Activated CD8-positive, alpha-beta memory T cell treated with anti-CD3 and anti-CD28 coated beads, Interleukin-2, amount 10 ng/mL, durations not matched to agents 7 days and 5 days (primary cell): ENCODE results near the gene RGS17. TPM values are rescaled to one million over a fixed set of nuclear protein-coding genes. Genes with fewer than 3 reads are reported as not detected.
"Not testable (repeated sequence)": the region's sequence is repeated elsewhere in the genome, so short reads cannot be mapped to it uniquely, and the experiment has no call there.

Source experiments
- ATAC-seq: fragments of 150-1000 bp; cut with Tn5 transposase; one replicate; pipeline ENCODE4 v1.10.0; 2021; ENCODE audit warnings: moderate library complexity
- CTCF ChIA-PET: fragments of 350-600 bp; sonication (Branson Sonifier 250); formaldehyde crosslinking; loops from one replicate; lab custom pipeline; 2021; ENCODE audit warnings: antibody characterized with exemption; lab: Charles Lee
- DNase-seq: peaks from one replicate; pipeline ENCODE4 v3.0.0-alpha.2; 2020
- H3K27ac Mint-ChIP-seq: one replicate; pipeline ENCODE4 v1.8.0; 2021; ENCODE audit warnings: mild to moderate bottlenecking, mixed read lengths
- H3K27me3 Mint-ChIP-seq: one replicate; pipeline ENCODE4 v1.8.0; 2021; ENCODE audit warnings: mixed read lengths
- H3K36me3 Mint-ChIP-seq: one replicate; pipeline ENCODE4 v1.8.0; 2021; ENCODE audit warnings: mild to moderate bottlenecking, mixed read lengths
- H3K4me1 Mint-ChIP-seq: one replicate; pipeline ENCODE4 v1.8.0; 2021; ENCODE audit warnings: mixed read lengths
- H3K4me3 Mint-ChIP-seq: one replicate; pipeline ENCODE4 v1.8.0; 2021; ENCODE audit warnings: mild to moderate bottlenecking, moderate library complexity, mixed read lengths
- H3K9me3 Mint-ChIP-seq: one replicate; pipeline ENCODE4 v1.8.0; 2022; ENCODE audit warnings: low read depth, mixed read lengths
- total RNA-seq, 2 experiments: library from RNA; stranded (reverse); gene quantifications; one replicate each; pipeline ENCODE4 v1.2.3, GENCODE V29; 2021

The RGS17 gene
- total RNA-seq, 2 experiments from 2014 or later: not detected

DNA sequence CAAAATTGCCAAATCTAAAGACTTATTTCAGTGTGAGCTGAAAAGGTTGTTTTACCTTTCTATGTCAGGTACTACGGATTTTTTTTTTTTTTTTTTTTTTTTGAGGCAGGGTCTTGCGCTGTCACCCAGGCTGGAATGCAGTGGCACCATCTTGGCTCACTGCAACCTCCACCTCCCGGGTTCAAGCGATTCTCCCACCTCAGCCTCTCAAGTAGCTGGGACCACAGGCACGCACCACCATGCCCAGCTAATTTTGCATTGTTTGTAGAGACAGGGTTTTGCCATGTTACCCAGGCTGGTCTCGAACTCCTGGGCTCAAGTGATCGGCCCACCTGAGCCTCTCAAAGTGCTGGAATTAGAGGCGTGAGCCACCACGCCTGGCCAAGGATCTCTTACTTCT is 130.3 kb downstream of the RGS17 start:
- not testable (repeated sequence) for H3K27me3 Mint-ChIP-seq, H3K9me3 Mint-ChIP-seq, DNase-seq, ATAC-seq
- H3K4me3 Mint-ChIP-seq: peak overlapping the region; percentile 93
- peak overlapping the region; percentile 94 for H3K27ac Mint-ChIP-seq
- H3K36me3 Mint-ChIP-seq: peaks cover 43% of the 10 kb centered on the region
- CTCF ChIA-PET: interaction anchor here (0.6 to 1.2 kb wide), 2 partner anchors 10 to 309 kb away, joined by 3 to 4 read pairs; no protein-coding TSS in a partner anchor
- H3K4me1 Mint-ChIP-seq: peaks cover 49% of the 10 kb centered on the region

DNA sequence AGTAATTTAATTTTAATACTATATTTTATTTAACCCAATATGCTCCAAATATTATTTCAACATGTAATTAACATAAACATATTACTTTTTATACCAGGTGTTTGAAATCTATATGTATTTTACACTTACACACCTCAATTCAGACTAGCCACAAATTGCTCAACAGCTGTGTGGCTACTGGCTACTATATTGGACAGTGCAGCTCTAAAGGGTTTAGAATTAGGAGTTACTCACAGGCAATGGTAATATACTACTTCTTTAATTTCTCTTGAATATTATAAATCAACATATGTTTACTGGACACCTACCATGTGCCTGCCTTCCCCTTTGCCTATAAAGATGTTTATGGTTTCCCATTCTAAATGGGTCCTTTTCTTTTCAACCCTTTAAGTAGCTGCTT is 130.8 kb downstream of the RGS17 start:
- Mint-ChIP-seq H3K4me3 (peak overlapping the region; percentile 40), H3K4me1 (peaks cover 53% of the 10 kb centered on the region), H3K36me3 (peaks cover 44% of the 10 kb centered on the region), H3K27ac (peak overlapping the region; percentile 41), H3K27me3 (no peaks in the 10 kb centered on the region), H3K9me3 (peaks cover 2% of the 10 kb centered on the region)
- ATAC-seq: no peak
- CTCF ChIA-PET: interaction anchor here (0.6 to 1.2 kb wide), 2 partner anchors 9 to 309 kb away, joined by 3 to 4 read pairs; no protein-coding TSS in a partner anchor
- no peak for DNase-seq

- H3K27me3 Mint-ChIP-seq, DNase-seq, H3K9me3 Mint-ChIP-seq, ATAC-seq, CTCF ChIA-PET: not testable (repeated sequence)
- peak overlapping the region; percentile 10 for H3K4me3 Mint-ChIP-seq
- peaks cover 48% of the 10 kb centered on the region for H3K36me3 Mint-ChIP-seq
- H3K27ac Mint-ChIP-seq: peak overlapping the region; percentile 50
- peaks cover 56% of the 10 kb centered on the region for H3K4me1 Mint-ChIP-seq
Observed at GRCh38 chr6:152999538-152999937, 131.5 kb downstream of the RGS17 start.

DNA sequence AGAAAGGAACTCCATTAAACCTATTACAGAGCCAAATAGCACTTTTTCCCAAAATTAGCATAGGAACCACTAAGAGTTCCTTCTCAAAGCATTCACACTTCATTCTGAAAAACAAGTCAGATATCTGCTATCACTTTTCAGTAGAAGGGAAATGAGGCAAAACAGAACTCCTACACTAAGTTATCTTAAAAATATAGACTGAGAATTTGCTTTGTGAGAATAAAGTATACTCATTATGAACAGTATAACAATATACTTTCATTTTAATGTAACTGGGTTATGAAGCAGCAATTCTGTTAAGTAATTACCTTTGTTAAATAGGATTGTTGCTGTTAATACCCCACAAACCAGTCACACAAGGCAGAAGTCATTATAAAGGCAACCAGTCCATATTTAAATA is 137.2 kb downstream of the RGS17 start:
- Mint-ChIP-seq H3K9me3 (no peaks in the 10 kb centered on the region), H3K27me3 (no peaks in the 10 kb centered on the region), H3K4me1 (peaks cover 44% of the 10 kb centered on the region), H3K4me3 (no peak overlapping the region), H3K27ac (peak overlapping the region; percentile 14), H3K36me3 (peaks cover 61% of the 10 kb centered on the region)
- DNase-seq (no peak), ATAC-seq (peak; percentile 12)
- CTCF ChIA-PET: no interaction called here

- no peak for DNase-seq
- peak overlapping the region; percentile 14 for H3K27ac Mint-ChIP-seq
- H3K9me3 Mint-ChIP-seq: no peaks in the 10 kb centered on the region
- no peak for ATAC-seq
- CTCF ChIA-PET: no interaction called here
- peaks cover 42% of the 10 kb centered on the region for H3K4me1 Mint-ChIP-seq
- peaks cover 57% of the 10 kb centered on the region for H3K36me3 Mint-ChIP-seq
- H3K4me3 Mint-ChIP-seq: no peak overlapping the region
- no peaks in the 10 kb centered on the region for H3K27me3 Mint-ChIP-seq
Observed at GRCh38 chr6:152993431-152993830, 137.7 kb downstream of the RGS17 start.

- Mint-ChIP-seq H3K27me3 (no peaks in the 10 kb centered on the region), H3K27ac (peak overlapping the region; percentile 13), H3K4me3 (no peak overlapping the region), H3K4me1 (peaks cover 27% of the 10 kb centered on the region), H3K36me3 (peaks cover 32% of the 10 kb centered on the region), H3K9me3 (no peaks in the 10 kb centered on the region)
- CTCF ChIA-PET: interaction anchor here (1.4 kb wide), 1 partner anchor 123 kb away, joined by 3 read pairs; no protein-coding TSS in a partner anchor
- no peak for ATAC-seq
- DNase-seq: no peak
Observed at GRCh38 chr6:152986978-152987377, 144.1 kb downstream of the RGS17 start.

DNA sequence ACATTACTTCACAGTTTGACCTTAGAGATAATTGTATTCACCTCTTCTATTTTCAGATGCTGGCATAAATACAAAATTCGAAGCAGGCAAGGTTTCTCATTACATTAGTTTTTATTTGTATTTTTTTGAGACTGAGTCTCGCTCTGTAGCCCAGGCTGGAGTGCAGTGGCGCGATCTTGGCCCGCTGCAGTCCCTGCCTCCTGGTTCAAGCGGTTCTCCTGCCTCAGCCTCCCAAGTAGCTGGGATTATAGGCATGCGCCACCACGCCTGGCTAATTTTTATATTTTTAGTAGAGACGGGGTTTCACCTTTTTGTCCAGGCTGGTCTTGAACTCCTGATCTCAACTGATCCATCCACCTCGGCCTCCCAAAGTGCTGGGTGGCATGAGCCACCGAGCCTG is 145.8 kb downstream of the RGS17 start:
- CTCF ChIA-PET: interaction anchor here (0.6 to 0.9 kb wide), 3 partner anchors 11 to 39 kb away, joined by 3 read pairs; no protein-coding TSS in a partner anchor
- Mint-ChIP-seq H3K36me3 (peaks cover 39% of the 10 kb centered on the region), H3K4me3 (peak overlapping the region; percentile 82), H3K27ac (peak overlapping the region; percentile 99), H3K4me1 (peaks cover 30% of the 10 kb centered on the region)
- H3K9me3 Mint-ChIP-seq, ATAC-seq, DNase-seq, H3K27me3 Mint-ChIP-seq: not testable (repeated sequence)

DNA sequence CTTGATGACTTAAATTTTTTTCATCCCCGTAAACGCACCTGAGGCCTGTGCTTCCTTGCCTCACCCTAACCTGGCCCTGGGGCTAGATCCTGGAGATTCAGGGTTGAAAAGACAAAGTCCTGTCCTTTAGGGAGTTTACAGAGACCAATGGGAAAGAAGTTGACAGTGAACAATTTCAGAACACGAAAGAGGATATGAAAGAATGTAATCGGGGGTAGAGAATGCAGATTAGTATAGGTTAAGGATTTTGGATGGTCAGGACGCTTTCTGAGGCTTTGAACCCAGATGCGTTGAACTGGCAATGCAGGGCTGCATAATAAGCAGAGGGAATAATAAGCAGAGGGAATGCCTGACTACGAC is 146.6 kb downstream of the RGS17 start:
- ATAC-seq: no peak
- peaks cover 32% of the 10 kb centered on the region for H3K4me1 Mint-ChIP-seq
- peak overlapping the region; percentile 82 for H3K4me3 Mint-ChIP-seq
- H3K9me3 Mint-ChIP-seq: no peaks in the 10 kb centered on the region
- DNase-seq: no peak
- H3K27me3 Mint-ChIP-seq: no peaks in the 10 kb centered on the region
- H3K27ac Mint-ChIP-seq: peak overlapping the region; percentile 99
- peaks cover 39% of the 10 kb centered on the region for H3K36me3 Mint-ChIP-seq
- CTCF ChIA-PET: interaction anchor here (0.9 kb wide), 1 partner anchor 13 kb away, joined by 3 read pairs; no protein-coding TSS in a partner anchor

- Mint-ChIP-seq H3K4me1 (peaks cover 38% of the 10 kb centered on the region), H3K9me3 (no peaks in the 10 kb centered on the region), H3K27me3 (no peaks in the 10 kb centered on the region), H3K27ac (peak overlapping the region; percentile 99), H3K36me3 (peaks cover 44% of the 10 kb centered on the region), H3K4me3 (peak overlapping the region; percentile 82)
- peak; percentile 92 for DNase-seq
- ATAC-seq: peak; percentile 32
- CTCF ChIA-PET: no interaction called here
Observed at GRCh38 chr6:152983637-152984512, 147.2 kb downstream of the RGS17 start.

- Mint-ChIP-seq H3K27ac (peak within 1 kb of the TSS; percentile 99), H3K27me3 (no peaks in the 10 kb centered on the region), H3K9me3 (no peaks in the 10 kb centered on the region), H3K36me3 (peaks cover 48% of the 10 kb centered on the region), H3K4me3 (peak within 1 kb of the TSS; percentile 82), H3K4me1 (peaks cover 43% of the 10 kb centered on the region)
- DNase-seq (peak; percentile 98), ATAC-seq (peak; percentile 88)
- CTCF ChIA-PET: no interaction called here
Observed at GRCh38 chr6:152982904-152983636, 148.0 kb downstream of the RGS17 start, which contains the start of gene FBXO5. Gene FBXO5 (minus strand): TSS chr6:152983041. CDS start chr6:152982959, 82 bp downstream.

DNA sequence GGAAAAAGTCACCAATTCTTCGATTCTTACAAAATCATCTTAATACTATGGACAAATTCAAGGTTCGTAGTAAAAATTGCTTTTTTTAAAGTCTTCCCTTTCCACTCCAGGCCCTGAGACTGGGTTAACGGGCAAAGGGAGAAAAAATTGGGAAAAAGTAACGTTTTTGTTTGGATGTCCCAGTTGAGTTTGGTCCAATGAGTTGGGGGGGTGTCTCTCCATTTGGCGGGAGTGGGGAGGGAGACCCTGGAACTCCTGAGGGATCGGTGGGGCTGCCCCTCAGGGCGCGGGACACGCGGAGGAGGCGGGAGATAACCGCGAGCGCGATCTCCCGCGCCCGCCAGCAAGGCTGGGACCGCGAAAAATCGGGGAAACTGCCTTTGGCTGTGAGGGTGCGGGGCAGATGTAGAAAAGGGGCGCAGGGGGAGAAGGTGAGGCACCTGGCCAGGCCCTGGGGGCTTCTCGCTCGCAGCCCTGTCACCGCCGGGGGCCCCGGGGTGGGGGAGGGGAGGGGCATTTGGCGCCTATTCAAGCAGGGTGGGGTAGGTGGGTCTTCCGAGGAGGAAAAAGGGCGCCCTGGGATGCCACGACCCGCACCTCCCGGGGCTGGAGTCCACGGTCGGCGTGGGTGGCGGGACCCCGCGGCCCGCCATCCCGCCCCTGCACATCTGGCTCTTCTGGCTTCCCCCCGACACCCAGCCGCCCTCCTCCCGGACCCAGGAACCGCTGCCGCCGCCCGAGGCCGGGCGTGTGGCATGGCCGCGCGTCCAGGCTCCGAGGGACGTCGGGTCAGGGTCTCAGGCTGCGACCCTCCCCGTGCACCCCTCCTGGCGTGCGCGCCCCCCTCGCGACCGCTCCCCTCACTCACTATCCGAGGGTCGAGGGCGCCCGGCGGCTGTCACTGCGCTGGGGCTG is 148.8 kb downstream of the RGS17 start:
- peak; percentile 71 for DNase-seq
- H3K27ac Mint-ChIP-seq: peak overlapping the region; percentile 83
- CTCF ChIA-PET: no interaction called here
- no peaks in the 10 kb centered on the region for H3K9me3 Mint-ChIP-seq
- peaks cover 54% of the 10 kb centered on the region for H3K36me3 Mint-ChIP-seq
- H3K4me3 Mint-ChIP-seq: peak overlapping the region; percentile 82
- H3K4me1 Mint-ChIP-seq: peaks cover 50% of the 10 kb centered on the region
- ATAC-seq: peak; percentile 2
- no peaks in the 10 kb centered on the region for H3K27me3 Mint-ChIP-seq

DNA sequence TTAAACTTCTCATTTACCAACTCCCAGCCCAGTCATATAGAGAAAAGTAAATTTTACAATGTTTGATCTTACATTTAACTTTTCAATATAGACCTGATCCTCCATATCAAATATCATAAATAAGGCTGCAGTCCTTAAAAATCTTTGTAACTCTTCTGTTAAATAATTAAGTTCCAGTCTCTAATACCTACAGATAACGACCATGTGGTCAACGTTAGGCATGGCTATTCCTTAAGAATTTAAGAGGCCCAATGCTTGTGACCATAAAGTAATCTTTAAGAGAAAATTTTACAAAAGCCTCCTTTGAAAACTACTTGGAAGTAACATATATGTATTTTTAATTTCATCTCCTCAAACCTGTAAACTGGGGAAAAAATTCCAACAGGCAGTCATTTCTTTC is 149.9 kb downstream of the RGS17 start:
- H3K9me3 Mint-ChIP-seq: no peaks in the 10 kb centered on the region
- H3K27ac Mint-ChIP-seq: peak overlapping the region; percentile 61
- CTCF ChIA-PET: no interaction called here
- no peak for DNase-seq
- no peaks in the 10 kb centered on the region for H3K27me3 Mint-ChIP-seq
- peaks cover 54% of the 10 kb centered on the region for H3K4me1 Mint-ChIP-seq
- H3K36me3 Mint-ChIP-seq: peaks cover 56% of the 10 kb centered on the region
- H3K4me3 Mint-ChIP-seq: peak overlapping the region; percentile 82
- ATAC-seq: no peak
